Stomach (tissue), 19 donors: ENCODE data around the gene MBD3L1. TPM values are rescaled to one million over a fixed set of nuclear protein-coding genes. Genes with fewer than 3 reads are reported as not detected.
A peak's percentile ranks its signal among the peaks of the same experiment; 100 is the strongest.

Experiments
- DNase-seq, 2 donors: peaks; one replicate each; pipeline versions ENCODE4 v3.0.0 to v3.0.0-alpha.2; 2013 to 2019
- H3K27ac ChIP-seq, 5 donors: fragments of 200-600 bp in 4 of 5; sonication (generic) in 4 of 5; one replicate each; pipeline ENCODE4 v1.5.1; 2013 to 2019; ENCODE audit warnings: mild to moderate bottlenecking in 1 of 5, moderate library complexity in 1 of 5
- H3K27me3 ChIP-seq, 3 donors: fragments of 200-600 bp; sonication (generic); one replicate each; pipeline ENCODE4 v1.5.1; 2017 to 2019; ENCODE audit warnings: mixed run types in 1 of 3
- H3K36me3 ChIP-seq, 4 donors: fragments of 200-600 bp; sonication (generic); 1 replicate in 3 of 4; 2 replicates in 1 of 4; pipeline ENCODE4 v1.5.1; 2016 to 2019
- H3K4me1 ChIP-seq, 4 donors: fragments of 200-600 bp; sonication (generic); one replicate each; pipeline ENCODE4 v1.5.1; 2016 to 2019
- H3K4me3 ChIP-seq, 4 donors: fragments of 200-600 bp; sonication (generic) in 3 of 4; one replicate each; pipeline ENCODE4 v1.5.1; 2016 to 2019; ENCODE audit warnings: mild to moderate bottlenecking in 1 of 4
- H3K9me3 ChIP-seq, 4 donors: fragments of 200-600 bp; sonication (generic); one replicate each; pipeline ENCODE4 v1.5.1; 2016 to 2019
- EP300 ChIP-seq: sonication (generic); formaldehyde crosslinking; IDR thresholded peaks from one replicate; pipeline ENCODE4 v1.6.1; 2017; ENCODE audit warnings: antibody characterized with exemption
- POLR2A ChIP-seq, 4 donors: fragments of 450-650 bp; IDR thresholded peaks; one replicate each; pipeline ENCODE4 v1.6.1; 2016; ENCODE audit warnings: antibody characterized with exemption in 4 of 4, control low read depth in 2 of 4, mild to moderate bottlenecking in 1 of 4, moderate library complexity in 1 of 4
- POLR2AphosphoS5 ChIP-seq, 3 donors: sonication (generic); formaldehyde crosslinking; IDR thresholded peaks; one replicate each; pipeline ENCODE4 v1.6.1; 2016; ENCODE audit warnings: antibody characterized with exemption in 3 of 3
- WGBS, 5 donors: extraction: QIAGEN DNeasy Blood & Tissue Kit in 3 of 5; methylation state at CpG; one replicate each; pipeline versions ENCODE4 v1.1.5 to v1.1.7; 2013 to 2018; 5-methylcytosine and 5-hydroxymethylcytosine counted together
- intact Hi-C: fragments of 100-400 bp; cut with DNase I; formaldehyde crosslinking; loops from one replicate; pipeline ENCODE4 v1.15.1; 2023; ENCODE audit warnings: low total_unique reads
- long read RNA-seq, 10 donors: transcript quantifications; one replicate each; lab custom pipeline, GENCODE V29; 2026
- polyA plus RNA-seq, 3 donors: library from polyadenylated mRNA; stranded (reverse); fragments of 200-250 nt; gene quantifications; one replicate each; pipeline ENCODE4 v1.2.3, GENCODE V29; 2013
- total RNA-seq, 5 donors: library from RNA; depleted of rRNA; stranded (reverse); fragments of >200 nt; gene quantifications; one replicate each; pipeline versions ENCODE4 v1.1.0 to v1.2.3, GENCODE V29; 2014 to 2016
- TF ChIP-seq, protein P1 (sequence below), 7 experiments: fragments of 450-650 bp in 4 of 7; fragments of 200-600 bp in 3 of 7; sonication (generic) in 3 of 7; IDR thresholded peaks; one replicate each; pipeline ENCODE4 v1.5.1; 2016 to 2019; ENCODE audit warnings: antibody characterized with exemption in 7 of 7, control low read depth in 2 of 7, mild to moderate bottlenecking in 1 of 7
- donor health status: healthy with polysubstance abuse.
- donor health status: Bipolar disorder and iron deficiency.
- donor health status: healthy.

MBD3L1 gene
- total RNA-seq (not detected), polyA plus RNA-seq (not detected)
- long read RNA-seq, donor 1: 0 reads
- long read RNA-seq, donor 2: 0 reads
- long read RNA-seq, donor 3: 0 reads
- long read RNA-seq, donor 4: 0 reads
- long read RNA-seq, donor 5: 0 reads
- long read RNA-seq, donor 6: 0 reads
- long read RNA-seq, donor 7, partial matches to known transcripts: 0 of 1 reads
- long read RNA-seq, donor 7, other reads (novel, unspliced or antisense): 0 of 1 reads
- long read RNA-seq, donor 8: 0 reads
- long read RNA-seq, donor 9: 0 reads
- long read RNA-seq, donor 10: 0 reads

GRCh38 chr19:8832132-8833021 lies at the start of gene MBD3L1, which contains the start of gene ZNF558:
Gene MBD3L1 (plus strand): TSS chr19:8832377. CDS start chr19:8842679, 10,302 bp downstream.
Gene ZNF558 (minus strand): TSS chr19:8832304. CDS start chr19:8822659, 9,645 bp downstream.
- H3K36me3 ChIP-seq: peaks cover 0 to 32% (median 29%) of the 10 kb centered on the region in 4 donors
- TF ChIP-seq EP300: no peak
- peak in 1 of 4 donors; percentile 41 for TF ChIP-seq POLR2A (IDR thresholded peaks at IDR 0.05)
- TF ChIP-seq, protein P1, sequence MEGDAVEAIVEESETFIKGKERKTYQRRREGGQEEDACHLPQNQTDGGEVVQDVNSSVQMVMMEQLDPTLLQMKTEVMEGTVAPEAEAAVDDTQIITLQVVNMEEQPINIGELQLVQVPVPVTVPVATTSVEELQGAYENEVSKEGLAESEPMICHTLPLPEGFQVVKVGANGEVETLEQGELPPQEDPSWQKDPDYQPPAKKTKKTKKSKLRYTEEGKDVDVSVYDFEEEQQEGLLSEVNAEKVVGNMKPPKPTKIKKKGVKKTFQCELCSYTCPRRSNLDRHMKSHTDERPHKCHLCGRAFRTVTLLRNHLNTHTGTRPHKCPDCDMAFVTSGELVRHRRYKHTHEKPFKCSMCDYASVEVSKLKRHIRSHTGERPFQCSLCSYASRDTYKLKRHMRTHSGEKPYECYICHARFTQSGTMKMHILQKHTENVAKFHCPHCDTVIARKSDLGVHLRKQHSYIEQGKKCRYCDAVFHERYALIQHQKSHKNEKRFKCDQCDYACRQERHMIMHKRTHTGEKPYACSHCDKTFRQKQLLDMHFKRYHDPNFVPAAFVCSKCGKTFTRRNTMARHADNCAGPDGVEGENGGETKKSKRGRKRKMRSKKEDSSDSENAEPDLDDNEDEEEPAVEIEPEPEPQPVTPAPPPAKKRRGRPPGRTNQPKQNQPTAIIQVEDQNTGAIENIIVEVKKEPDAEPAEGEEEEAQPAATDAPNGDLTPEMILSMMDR (IDR thresholded peaks at IDR 0.05): peak in 2 of 7 experiments; percentile 17 to 58
- peak; percentile 72 to 97 (median 93) for TF ChIP-seq POLR2AphosphoS5 (IDR thresholded peaks at IDR 0.05)
- H3K27ac ChIP-seq: peak within 1 kb of the TSS; percentile 91 to 96 (median 95)
- H3K27me3 ChIP-seq: no peaks in the 10 kb centered on the region
- peaks cover 5 to 19% (median 13%) of the 10 kb centered on the region in 4 donors for H3K4me1 ChIP-seq
- WGBS, 5 donors: 0 to 1% (median 1%) methylated on average over 25 to 78 of the region's 78 CpGs
- intact Hi-C loops: no loop called here
- peak; percentile 97 to 99 for DNase-seq
- peak within 1 kb of the TSS; percentile 71 to 96 (median 79) for H3K4me3 ChIP-seq
- H3K9me3 ChIP-seq: no peaks in the 10 kb centered on the region

GRCh38 chr19:8794823-8795222 lies 37.4 kb upstream of the MBD3L1 start:
- WGBS, 5 donors: 56 to 66% (median 61%) methylated on average over 1 of the region's 1 CpG
- Histone ChIP-seq H3K36me3 (no peaks in the 10 kb centered on the region), H3K27ac (no peak overlapping the region), H3K4me1 (no peaks in the 10 kb centered on the region), H3K27me3 (no peaks in the 10 kb centered on the region), H3K9me3 (peaks cover 7 to 53% (median 42%) of the 10 kb centered on the region in 4 donors), H3K4me3 (no peak overlapping the region)
- DNase-seq: no peak
- intact Hi-C loops: no loop called here
- TF ChIP-seq POLR2AphosphoS5 (IDR thresholded peaks at IDR 0.05) (no peak), EP300 (no peak)
- TF ChIP-seq, protein P1 (IDR thresholded peaks at IDR 0.05): no peak

GRCh38 chr19:8806661-8807060 lies 25.5 kb upstream of the MBD3L1 start:
- intact Hi-C loops: no loop called here
- no peak for TF ChIP-seq EP300
- TF ChIP-seq, protein P1 (IDR thresholded peaks at IDR 0.05): no peak
- no peak for TF ChIP-seq POLR2A (IDR thresholded peaks at IDR 0.05)
- no peak for TF ChIP-seq POLR2AphosphoS5 (IDR thresholded peaks at IDR 0.05)
- Histone ChIP-seq H3K27ac (no peak overlapping the region), H3K9me3 (peaks cover 62 to 100% (median 92%) of the 10 kb centered on the region in 4 donors), H3K36me3 (peaks cover 36 to 83% (median 71%) of the 10 kb centered on the region in 4 donors), H3K27me3 (no peaks in the 10 kb centered on the region), H3K4me1 (no peaks in the 10 kb centered on the region), H3K4me3 (no peak overlapping the region)
- 91 to 100% (median 100%) methylated on average over 1 of the region's 1 CpG for WGBS, 5 donors
- no peak for DNase-seq
